Measurements from ENCODE around the gene ACOT11. TPM values are rescaled to one million over a fixed set of nuclear protein-coding genes. Genes with fewer than 3 reads are reported as not detected.

Gene ACOT11
- total and polyA plus RNA-seq, 2 of the 13 experiments (the other 11 are each of a cell fraction or from before 2014, with no cell fraction given) = 2.6 to 3.3 TPM

- TF ChIP-seq RFX5 (IDR thresholded peaks at IDR 0.05; ENCODE audit: low read depth, low read length) = no peak
- TF ChIP-seq KLF16 (CRISPR knock-in tag; IDR thresholded peaks at IDR 0.05) = no peak; a peak in 1 of 4 replicates
- TF ChIP-seq NFATC3 (CRISPR knock-in tag; IDR thresholded peaks at IDR 0.05) = no peak
- TF ChIP-seq ZNF263 (CRISPR knock-in tag; IDR thresholded peaks at IDR 0.05) = peak; percentile 44; the same call in 1 of the 2 replicates
- TF ChIP-seq RBAK (CRISPR knock-in tag; IDR thresholded peaks at IDR 0.05) = no peak
- no peak for TF ChIP-seq MED8 (CRISPR knock-in tag; IDR thresholded peaks at IDR 0.05; ENCODE audit: insufficient replicate concordance)
- peak; percentile 65 for TF ChIP-seq POLR2G (IDR thresholded peaks at IDR 0.05; ENCODE audit: low read depth, low read length)
- no peak; the same call in 1 of the 2 replicates for TF ChIP-seq HNF4A (CRISPR knock-in tag; IDR thresholded peaks at IDR 0.05)
- no peak for TF ChIP-seq PREB (CRISPR knock-in tag; IDR thresholded peaks at IDR 0.05)
- TF ChIP-seq ZBTB44 (CRISPR knock-in tag; IDR thresholded peaks at IDR 0.05) = no peak
- no peak for TF ChIP-seq ZBTB34 (CRISPR knock-in tag; IDR thresholded peaks at IDR 0.05)
- TF ChIP-seq HNRNPLL (IDR thresholded peaks at IDR 0.05; ENCODE audit: low read depth, low read length, poor library complexity, severe bottlenecking) = peak; percentile 59
- TF ChIP-seq ZNF543 (CRISPR knock-in tag; IDR thresholded peaks at IDR 0.05) = no peak
- no peak; the same call in 1 of the 2 replicates for TF ChIP-seq ZBTB7A (CRISPR knock-in tag; IDR thresholded peaks at IDR 0.05)
- TF ChIP-seq MTA1 (CRISPR knock-in tag; IDR thresholded peaks at IDR 0.05; ENCODE audit: borderline replicate concordance) = 0 out of 2 replicates have a peak, but pooled peaks have one; percentile 10
- TF ChIP-seq FOXP4 (CRISPR knock-in tag; IDR thresholded peaks at IDR 0.05) = peak; percentile 55; the same call in 1 of the 2 replicates
- TF ChIP-seq ZBTB1 (CRISPR knock-in tag; IDR thresholded peaks at IDR 0.05; ENCODE audit: borderline replicate concordance) = no peak
- peak; percentile 82 for TF ChIP-seq BCL6 (CRISPR knock-in tag; IDR thresholded peaks at IDR 0.05)
- TF ChIP-seq SMARCC2 (IDR thresholded peaks at IDR 0.05) = no peak
Measured at GRCh38 chr1:54542120-54542961, 5.7 kb upstream of the ACOT11 start (continued).

All from HepG2 (cell line).